ENCODE measurements around the gene MAPK10. TPM values are rescaled to one million over a fixed set of nuclear protein-coding genes. Genes with fewer than 3 reads are reported as not detected.

The MAPK10 gene
- total and polyA plus RNA-seq, 4 donors = 0.82 to 3.6 (median 2.3) TPM

GRCh38 chr4:86155766-86156165, 204.1 kb downstream of the MAPK10 start (continued):
- TF ChIP-seq MAX (IDR thresholded peaks at IDR 0.05) = no peak
- TF ChIP-seq ATF3 (IDR thresholded peaks at IDR 0.05) = no peak
- no peak for TF ChIP-seq RXRA (IDR thresholded peaks at IDR 0.05)
- TF ChIP-seq RAD21 (IDR thresholded peaks at IDR 0.05) = no peak
- no peak for TF ChIP-seq HNF4G (IDR thresholded peaks at IDR 0.05)
- no peak for TF ChIP-seq SP1 (IDR thresholded peaks at IDR 0.05)
- TF ChIP-seq, protein P1, sequence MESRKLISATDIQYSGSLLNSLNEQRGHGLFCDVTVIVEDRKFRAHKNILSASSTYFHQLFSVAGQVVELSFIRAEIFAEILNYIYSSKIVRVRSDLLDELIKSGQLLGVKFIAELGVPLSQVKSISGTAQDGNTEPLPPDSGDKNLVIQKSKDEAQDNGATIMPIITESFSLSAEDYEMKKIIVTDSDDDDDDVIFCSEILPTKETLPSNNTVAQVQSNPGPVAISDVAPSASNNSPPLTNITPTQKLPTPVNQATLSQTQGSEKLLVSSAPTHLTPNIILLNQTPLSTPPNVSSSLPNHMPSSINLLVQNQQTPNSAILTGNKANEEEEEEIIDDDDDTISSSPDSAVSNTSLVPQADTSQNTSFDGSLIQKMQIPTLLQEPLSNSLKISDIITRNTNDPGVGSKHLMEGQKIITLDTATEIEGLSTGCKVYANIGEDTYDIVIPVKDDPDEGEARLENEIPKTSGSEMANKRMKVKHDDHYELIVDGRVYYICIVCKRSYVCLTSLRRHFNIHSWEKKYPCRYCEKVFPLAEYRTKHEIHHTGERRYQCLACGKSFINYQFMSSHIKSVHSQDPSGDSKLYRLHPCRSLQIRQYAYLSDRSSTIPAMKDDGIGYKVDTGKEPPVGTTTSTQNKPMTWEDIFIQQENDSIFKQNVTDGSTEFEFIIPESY (IDR thresholded peaks at IDR 0.05) = no peak
- no peak for TF ChIP-seq FOXA1 (IDR thresholded peaks at IDR 0.05)
- TF ChIP-seq YY1 (IDR thresholded peaks at IDR 0.05) = no peak
- no peak for TF ChIP-seq TAF1 (conservative IDR thresholded peaks at IDR 0.05)

- H3K4me3 ChIP-seq (ENCODE audit: low read depth in 1 of 3, low read length in 3 of 3) = no peak overlapping the region
- TF ChIP-seq, protein P1 (IDR thresholded peaks at IDR 0.05) = no peak
- TF ChIP-seq HNF4A (conservative IDR thresholded peaks at IDR 0.05) (no peak), FOXA2 (IDR thresholded peaks at IDR 0.05) (no peak), RAD21 (IDR thresholded peaks at IDR 0.05) (no peak), TAF1 (conservative IDR thresholded peaks at IDR 0.05) (no peak), FOXA1 (IDR thresholded peaks at IDR 0.05) (no peak), ATF3 (IDR thresholded peaks at IDR 0.05) (no peak), RXRA (IDR thresholded peaks at IDR 0.05) (no peak), SP1 (IDR thresholded peaks at IDR 0.05) (no peak)
- WGBS = 79% methylated on average over 2 of the region's 2 CpGs
Observed at GRCh38 chr4:86152454-86152853, 207.4 kb downstream of the MAPK10 start.

DNA sequence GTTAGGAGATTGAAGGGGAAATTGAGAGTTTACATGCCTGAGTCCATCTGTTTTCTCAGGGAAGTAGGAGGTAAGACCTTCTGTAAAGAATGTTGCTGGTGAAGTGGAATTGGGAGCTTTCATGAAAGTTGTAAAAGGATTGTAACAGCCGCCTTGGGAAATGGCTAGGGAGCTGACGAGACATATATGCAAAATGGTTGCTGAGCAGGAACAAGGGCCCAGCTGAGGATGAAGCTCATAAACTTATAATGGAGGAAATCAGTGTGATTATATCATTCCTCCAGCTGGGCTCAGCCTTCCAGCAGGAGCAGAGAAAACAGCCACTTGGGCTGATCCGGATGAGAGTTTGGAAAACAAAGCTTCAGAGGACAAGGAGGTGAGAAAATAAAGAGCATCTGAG, 208.7 kb downstream of the MAPK10 start:
- WGBS = 83% methylated on average over 3 of the region's 3 CpGs
- TF ChIP-seq GABPA (IDR thresholded peaks at IDR 0.05 in 1 of 2, conservative IDR thresholded peaks at IDR 0.05 in 1 of 2) (no peak), JUND (IDR thresholded peaks at IDR 0.05) (no peak), FOXA2 (IDR thresholded peaks at IDR 0.05) (no peak), TAF1 (conservative IDR thresholded peaks at IDR 0.05) (no peak), YY1 (IDR thresholded peaks at IDR 0.05) (no peak), ATF3 (IDR thresholded peaks at IDR 0.05) (no peak), RXRA (IDR thresholded peaks at IDR 0.05) (no peak), FOXA1 (IDR thresholded peaks at IDR 0.05) (no peak), HNF4A (conservative IDR thresholded peaks at IDR 0.05) (no peak), NR2F2 (IDR thresholded peaks at IDR 0.05) (no peak), CTCF (IDR thresholded peaks at IDR 0.05; ENCODE audit: low read depth, low read length, missing input control) (no peak), HNF4G (IDR thresholded peaks at IDR 0.05) (no peak), MAX (IDR thresholded peaks at IDR 0.05) (no peak)
- TF ChIP-seq, protein P2, sequence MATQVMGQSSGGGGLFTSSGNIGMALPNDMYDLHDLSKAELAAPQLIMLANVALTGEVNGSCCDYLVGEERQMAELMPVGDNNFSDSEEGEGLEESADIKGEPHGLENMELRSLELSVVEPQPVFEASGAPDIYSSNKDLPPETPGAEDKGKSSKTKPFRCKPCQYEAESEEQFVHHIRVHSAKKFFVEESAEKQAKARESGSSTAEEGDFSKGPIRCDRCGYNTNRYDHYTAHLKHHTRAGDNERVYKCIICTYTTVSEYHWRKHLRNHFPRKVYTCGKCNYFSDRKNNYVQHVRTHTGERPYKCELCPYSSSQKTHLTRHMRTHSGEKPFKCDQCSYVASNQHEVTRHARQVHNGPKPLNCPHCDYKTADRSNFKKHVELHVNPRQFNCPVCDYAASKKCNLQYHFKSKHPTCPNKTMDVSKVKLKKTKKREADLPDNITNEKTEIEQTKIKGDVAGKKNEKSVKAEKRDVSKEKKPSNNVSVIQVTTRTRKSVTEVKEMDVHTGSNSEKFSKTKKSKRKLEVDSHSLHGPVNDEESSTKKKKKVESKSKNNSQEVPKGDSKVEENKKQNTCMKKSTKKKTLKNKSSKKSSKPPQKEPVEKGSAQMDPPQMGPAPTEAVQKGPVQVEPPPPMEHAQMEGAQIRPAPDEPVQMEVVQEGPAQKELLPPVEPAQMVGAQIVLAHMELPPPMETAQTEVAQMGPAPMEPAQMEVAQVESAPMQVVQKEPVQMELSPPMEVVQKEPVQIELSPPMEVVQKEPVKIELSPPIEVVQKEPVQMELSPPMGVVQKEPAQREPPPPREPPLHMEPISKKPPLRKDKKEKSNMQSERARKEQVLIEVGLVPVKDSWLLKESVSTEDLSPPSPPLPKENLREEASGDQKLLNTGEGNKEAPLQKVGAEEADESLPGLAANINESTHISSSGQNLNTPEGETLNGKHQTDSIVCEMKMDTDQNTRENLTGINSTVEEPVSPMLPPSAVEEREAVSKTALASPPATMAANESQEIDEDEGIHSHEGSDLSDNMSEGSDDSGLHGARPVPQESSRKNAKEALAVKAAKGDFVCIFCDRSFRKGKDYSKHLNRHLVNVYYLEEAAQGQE (IDR thresholded peaks at IDR 0.05) = no peak

More at GRCh38 chr4:86152454-86152853, 207.4 kb downstream of the MAPK10 start:
- no peak overlapping the region for H3K9ac ChIP-seq (ENCODE audit: low read depth in 1 of 2, low read length in 2 of 2)
- H3K4me1 ChIP-seq (ENCODE audit: control insufficient read depth in 4 of 4, insufficient read depth in 4 of 4, low read length in 3 of 4) = peaks cover 0 to 5% (median 0%) of the 10 kb centered on the region in 4 donors
- DNase-seq (ENCODE audit: low spot score) = no peak
- H3K27me3 ChIP-seq (ENCODE audit: control insufficient read depth in 4 of 4, insufficient read depth in 4 of 4, low read length in 3 of 4) = no peaks in the 10 kb centered on the region
- H3K27ac ChIP-seq (ENCODE audit: low read depth in 1 of 2, low read length in 2 of 2) = no peak overlapping the region
- H3K36me3 ChIP-seq (ENCODE audit: control insufficient read depth in 4 of 4, insufficient read depth in 3 of 4, low read depth in 1 of 4, low read length in 3 of 4) = no peaks in the 10 kb centered on the region
- H3K9me3 ChIP-seq (ENCODE audit: control insufficient read depth in 4 of 4, low read length in 3 of 4) = no peaks in the 10 kb centered on the region

More for the DNA sequence above, 208.7 kb downstream of the MAPK10 start:
- Histone ChIP-seq H3K4me3 (ENCODE audit: low read depth in 1 of 3, low read length in 3 of 3) (no peak overlapping the region), H3K4me1 (ENCODE audit: control insufficient read depth in 4 of 4, insufficient read depth in 4 of 4, low read length in 3 of 4) (peaks cover 0 to 5% (median 0%) of the 10 kb centered on the region in 4 donors), H3K9ac (ENCODE audit: low read depth in 1 of 2, low read length in 2 of 2) (no peak overlapping the region), H3K9me3 (ENCODE audit: control insufficient read depth in 4 of 4, low read length in 3 of 4) (no peaks in the 10 kb centered on the region), H3K27ac (ENCODE audit: low read depth in 1 of 2, low read length in 2 of 2) (no peak overlapping the region), H3K27me3 (ENCODE audit: control insufficient read depth in 4 of 4, insufficient read depth in 4 of 4, low read length in 3 of 4) (no peaks in the 10 kb centered on the region), H3K36me3 (ENCODE audit: control insufficient read depth in 4 of 4, insufficient read depth in 3 of 4, low read depth in 1 of 4, low read length in 3 of 4) (no peaks in the 10 kb centered on the region)
- no peak for DNase-seq (ENCODE audit: low spot score)

All from liver (tissue), 9 donors.